Limb (tissue), 2 donors: ENCODE measurements around the gene AK9.

Source experiments
- DNase-seq, 2 donors: peaks; one replicate each; pipeline ENCODE4 v3.0.0-alpha.2; 2016; ENCODE audit errors: extremely low spot score in 2 of 2

AK9 gene

GRCh38 chr6:109513571-109514071, 177.4 kb downstream of the AK9 start:
- DNase-seq: no peak

DNA sequence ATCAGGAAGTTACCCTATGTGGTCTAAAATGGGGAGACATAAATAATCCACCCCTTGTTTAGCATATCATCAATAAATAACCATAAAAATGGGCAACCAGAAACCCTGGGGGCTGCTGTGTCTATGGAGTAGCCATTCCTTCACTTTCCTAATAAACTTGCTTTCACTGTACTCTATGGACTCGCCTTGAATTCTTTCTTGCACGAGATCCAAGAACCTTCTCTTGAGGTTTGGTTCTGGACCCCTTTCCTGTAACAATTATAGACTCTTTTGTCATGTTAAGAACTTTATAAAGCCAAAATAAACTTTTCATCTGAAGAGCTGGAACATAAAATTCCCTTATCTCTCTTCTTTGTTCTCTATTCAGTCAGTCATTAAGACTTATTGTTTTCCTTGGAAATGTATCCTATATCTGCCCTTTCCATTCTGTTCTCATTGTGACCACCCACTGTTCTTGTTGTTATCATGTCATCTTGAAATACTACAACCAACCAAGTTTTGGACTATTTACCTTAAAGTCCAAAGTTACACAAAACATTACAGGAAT, 178.7 kb downstream of the AK9 start:
- DNase-seq: no peak

DNA sequence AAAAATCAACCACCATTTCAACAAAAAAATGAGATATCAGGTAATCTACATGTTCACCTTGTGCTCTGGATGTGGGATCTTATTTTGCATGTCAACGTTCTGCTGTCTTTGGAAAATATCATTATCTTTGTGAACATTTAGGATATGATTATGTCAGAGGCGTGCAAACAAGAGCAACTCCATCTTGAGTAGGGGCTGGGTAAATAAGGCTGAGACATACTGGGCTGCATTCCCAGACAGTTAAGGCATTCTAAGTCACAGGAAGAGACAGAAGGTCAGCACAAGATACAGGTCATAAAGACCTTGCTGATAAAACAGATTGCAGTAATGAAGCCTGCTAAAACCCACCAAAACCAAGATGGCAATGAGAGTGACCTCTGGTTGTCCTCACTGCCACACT, 179.2 kb downstream of the AK9 start:
- DNase-seq: no peak

- DNase-seq: no peak
Measured at GRCh38 chr6:109510358-109510757, 180.6 kb downstream of the AK9 start.

DNA sequence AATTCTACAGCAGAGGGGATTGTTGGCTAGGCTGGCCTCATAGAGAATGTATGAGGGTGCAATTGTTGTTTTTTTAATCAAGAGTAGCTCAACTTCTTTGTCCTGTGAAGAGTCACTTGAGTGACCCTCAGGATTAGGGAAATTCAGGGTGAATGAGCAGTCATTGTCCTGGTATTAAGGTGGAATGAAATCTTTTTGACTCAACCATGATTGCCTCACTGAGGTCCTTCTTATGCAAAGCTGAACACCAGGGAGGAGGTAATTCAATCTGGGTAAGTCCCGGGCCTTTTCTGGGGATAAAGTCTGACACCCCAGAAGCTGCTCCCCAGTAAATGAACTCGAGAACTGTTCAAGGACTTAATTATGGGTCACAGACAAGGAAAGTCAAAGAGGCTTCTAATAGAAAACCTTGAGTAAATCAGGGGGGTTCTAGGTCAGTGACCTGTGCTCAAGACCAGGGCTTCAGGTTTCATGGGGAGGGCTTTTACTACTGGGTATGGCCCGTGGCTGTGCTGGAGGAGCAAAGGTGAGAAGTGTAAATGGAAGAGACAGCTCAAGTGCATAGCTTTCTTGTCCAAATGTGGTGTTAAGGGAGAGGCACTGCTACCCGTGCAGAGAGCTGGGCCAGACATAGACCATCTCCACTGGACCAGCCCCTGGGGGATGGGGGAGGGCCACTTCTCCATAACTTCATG, 182.7 kb downstream of the AK9 start:
- no peak for DNase-seq

DNA sequence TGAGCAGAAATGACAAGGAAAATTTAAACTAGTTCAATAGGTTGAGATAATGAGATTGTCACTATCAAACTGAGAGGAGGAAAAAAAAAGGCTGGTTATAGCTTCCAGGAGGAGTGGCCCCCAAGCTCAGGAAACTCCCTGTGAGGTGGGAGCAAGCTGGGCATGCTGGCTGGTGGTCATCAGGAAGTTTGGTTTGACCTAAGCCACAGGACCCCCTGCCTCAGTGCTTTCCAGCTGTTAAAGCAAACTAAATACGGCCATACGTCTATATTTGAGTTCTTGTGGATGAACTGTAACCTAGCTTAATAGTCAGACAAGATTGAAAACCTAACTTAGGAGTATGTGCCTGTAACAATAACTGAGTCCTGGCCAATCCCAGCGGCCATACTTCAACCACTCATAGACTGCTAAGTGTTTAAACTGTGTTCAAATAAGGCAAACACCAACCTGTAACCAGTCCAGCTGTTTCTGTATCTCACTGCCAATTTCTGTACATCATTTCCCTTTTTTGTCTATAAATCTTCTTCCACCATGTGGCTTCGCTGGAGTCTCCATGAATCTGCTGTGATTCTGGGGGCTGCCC, 183.4 kb downstream of the AK9 start:
- no peak for DNase-seq

DNA sequence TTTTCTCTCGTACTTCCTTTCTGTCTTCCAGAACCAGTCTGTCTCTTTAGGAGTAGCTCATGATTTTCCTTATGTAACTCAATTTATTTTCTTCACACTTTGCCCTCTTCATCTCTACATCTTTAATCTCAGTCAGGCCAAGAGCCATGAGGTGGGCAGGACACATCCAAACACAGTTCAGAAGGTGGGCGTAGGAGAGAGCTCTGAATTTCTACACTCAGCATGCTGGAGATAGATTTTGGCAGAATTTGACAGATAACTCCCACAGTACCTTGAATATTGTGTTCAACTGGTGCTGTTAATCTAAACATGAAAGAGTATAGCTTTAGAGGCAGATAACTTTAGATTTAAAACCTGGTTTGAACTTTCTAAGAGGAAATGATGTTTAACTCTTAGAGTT, 184.2 kb downstream of the AK9 start:
- DNase-seq: no peak

- DNase-seq: no peak
Measured at GRCh38 chr6:109506314-109506713, 184.7 kb downstream of the AK9 start.

- DNase-seq: peak; percentile 38 to 45
Measured at GRCh38 chr6:109503327-109504224, 187.4 kb downstream of the AK9 start.

GRCh38 chr6:109498936-109499335, 192.1 kb downstream of the AK9 start:
- no peak for DNase-seq

- no peak for DNase-seq
Measured at GRCh38 chr6:109498052-109498451, 192.9 kb downstream of the AK9 start.

DNA sequence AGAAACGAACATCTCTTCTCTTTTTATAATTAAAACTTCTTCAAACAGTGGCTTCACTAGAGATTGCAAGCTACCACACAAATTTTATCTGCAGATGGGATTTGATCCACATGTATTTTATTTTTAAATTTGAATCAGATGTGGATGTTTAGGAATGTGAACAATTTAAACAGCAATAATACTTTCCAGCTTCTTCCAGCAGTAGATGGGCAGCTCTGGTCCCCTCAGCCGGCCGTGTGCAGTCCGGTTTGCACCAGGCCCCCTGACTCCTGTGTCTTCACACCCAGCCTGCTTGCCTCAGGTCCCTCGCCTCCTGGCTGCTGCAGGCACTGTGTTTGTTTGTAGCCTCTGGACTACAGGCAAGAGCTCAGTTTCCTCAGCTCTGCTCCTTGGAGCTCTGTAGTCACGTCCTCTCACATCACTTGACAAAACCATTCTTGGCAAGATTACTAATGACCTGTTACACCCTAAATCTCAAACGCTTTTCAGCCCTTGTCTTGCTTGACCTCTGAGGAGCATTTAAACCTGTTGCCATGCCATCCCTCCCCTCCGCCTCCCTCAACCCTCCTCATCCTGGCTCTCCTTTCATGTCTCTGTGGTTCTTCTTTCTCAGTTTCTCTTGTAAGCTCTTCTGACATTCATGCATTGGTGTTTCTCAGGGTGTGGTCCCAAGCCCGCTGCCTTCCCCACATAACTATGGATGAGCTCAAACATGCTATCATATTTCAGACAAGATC, 194.8 kb downstream of the AK9 start:
- DNase-seq: no peak

- DNase-seq: no peak
Measured at GRCh38 chr6:109493865-109494264, 197.1 kb downstream of the AK9 start.

DNA sequence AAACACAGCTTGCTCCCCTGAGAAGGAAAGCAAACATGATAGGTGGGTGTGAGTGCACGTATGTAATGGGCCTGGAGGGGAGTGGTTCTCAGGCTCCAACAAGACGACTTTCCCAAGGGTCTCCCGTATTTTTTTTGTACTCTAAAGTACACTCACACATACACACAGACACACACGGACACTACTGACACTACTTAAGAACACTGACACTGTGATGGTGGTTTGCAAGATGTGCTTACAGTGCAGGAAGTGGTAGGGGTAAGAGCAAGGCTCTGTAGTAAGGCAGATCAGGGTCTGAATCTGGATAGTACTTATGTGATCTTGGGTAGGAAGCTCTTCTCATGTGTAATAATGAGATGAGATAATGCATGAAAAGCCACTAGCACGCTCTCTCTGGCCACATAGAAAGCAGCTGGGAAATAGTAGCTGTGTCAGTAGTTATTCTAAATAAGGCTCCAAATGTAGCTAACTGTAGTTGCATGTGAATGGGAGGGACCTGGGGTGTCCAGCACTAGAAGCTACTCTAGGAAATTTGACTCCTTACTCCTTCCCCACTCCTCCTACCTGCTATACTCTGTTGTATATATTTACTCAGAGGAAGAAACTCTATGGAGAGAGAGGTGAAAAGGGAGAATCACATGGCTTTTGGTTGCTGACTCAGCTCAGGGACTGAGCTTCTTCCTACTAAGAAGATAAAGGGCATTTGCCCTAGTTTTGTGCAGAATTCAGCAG, 199.6 kb downstream of the AK9 start:
- DNase-seq: no peak

DNA sequence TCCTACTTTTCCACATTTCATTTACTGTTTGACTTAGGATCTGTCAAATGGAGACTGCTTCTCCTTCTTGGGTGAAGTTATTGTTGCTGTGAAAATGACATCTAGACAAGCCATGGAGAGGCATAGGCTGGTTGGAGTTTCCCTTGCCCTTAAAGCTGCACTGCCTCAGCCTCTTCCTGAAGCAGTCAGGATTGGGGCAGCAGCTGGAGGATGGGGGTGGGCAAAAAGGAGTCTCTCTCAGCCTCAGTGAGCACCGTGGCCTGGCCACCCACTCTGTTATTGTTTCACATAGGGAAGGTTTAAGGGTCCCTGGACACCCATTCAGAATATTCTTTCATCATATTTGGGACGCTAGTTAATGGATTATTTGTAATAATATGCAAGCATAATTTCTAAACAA, 200.3 kb downstream of the AK9 start:
- no peak for DNase-seq

DNA sequence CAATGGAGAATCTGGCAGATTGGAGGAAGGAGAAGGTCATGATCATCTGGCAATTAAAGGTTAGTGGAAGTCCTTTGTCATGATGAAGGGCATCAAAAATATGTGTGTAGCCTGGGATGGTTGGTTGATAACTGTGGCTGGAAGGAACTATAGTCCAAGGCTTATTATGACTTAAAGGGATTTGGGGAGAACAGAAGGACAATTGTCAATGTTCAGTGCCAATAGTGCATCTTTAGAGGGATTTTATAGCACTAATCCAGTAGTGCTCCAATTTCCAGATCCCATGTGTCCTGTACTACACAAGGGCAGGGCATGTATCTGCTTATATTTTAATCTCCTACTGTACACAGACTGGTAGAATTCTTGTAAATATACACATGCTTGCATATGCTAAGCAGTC, 203.0 kb downstream of the AK9 start:
- DNase-seq: no peak

- DNase-seq: no peak
Measured at GRCh38 chr6:109486068-109486467, 204.9 kb downstream of the AK9 start.

DNA sequence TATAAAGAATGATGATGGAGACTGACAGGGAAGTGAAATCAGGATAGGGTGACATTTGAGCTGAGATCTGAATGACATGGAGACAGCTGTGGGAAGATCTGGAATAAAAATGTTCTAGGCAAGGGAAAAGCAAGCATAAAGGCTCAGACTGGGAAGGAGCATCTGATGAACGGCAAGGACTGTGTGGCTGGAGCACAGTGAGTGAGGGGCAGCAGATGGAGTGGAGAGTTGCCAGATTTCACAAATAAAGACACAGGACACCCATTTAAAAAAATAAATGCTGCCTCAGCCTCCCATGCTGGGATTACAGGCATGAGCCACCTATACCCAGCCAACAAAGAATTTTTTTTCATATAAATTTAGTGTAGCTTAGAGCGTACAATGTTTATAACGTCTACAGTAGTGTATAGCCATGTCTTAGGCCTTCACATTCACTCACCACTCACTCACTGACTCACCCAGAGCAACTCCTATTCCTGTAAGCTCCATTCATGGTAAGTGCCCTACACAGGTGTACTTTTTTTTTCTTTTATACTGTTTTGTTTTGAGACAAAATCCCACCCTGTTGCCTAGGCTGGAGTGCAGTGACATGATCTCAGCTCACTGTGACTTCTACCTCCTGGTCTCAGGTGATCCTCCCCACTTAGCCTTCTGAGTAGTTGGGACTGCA, 205.6 kb downstream of the AK9 start:
- DNase-seq: no peak

DNA sequence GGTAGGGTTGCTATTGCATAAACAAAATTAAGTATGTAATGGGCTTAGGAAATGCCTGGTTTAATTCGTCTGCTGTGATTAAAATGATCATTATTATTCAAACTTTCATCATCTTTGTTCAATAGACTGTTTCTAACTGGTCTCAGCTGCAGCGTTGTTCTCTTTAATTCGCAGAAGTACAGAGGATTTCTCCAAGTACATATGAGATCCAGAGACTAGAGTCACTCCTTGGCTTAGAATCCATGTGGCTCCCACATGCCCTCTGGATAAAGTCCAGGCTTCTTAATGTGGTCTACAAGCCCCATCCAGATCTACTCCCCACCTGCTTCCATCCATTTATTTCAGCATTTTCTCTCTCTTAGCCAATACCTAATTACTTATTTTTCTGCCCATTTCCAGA, 206.9 kb downstream of the AK9 start:
- DNase-seq: peak in 1 of 2 donors; percentile 57

DNA sequence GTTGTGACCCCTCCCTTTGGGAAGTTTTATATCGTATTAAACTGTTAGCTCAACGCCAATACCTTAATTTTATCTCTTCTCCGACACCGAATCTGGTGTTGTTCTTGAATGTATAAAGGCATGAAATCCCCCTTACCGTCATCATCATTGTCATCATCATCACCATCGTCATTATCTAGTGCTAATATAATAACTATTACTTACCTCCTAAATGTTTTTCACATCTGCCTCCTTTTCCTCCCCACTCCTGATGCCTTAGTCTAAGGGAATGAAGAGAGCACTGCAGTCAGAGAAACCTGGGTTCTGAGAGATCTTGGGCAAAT, 207.3 kb downstream of the AK9 start:
- DNase-seq: no peak
